Body of pancreas (tissue), 4 donors: ENCODE measurements around the gene IL1A. TPM values are rescaled to one million over a fixed set of nuclear protein-coding genes. Genes with fewer than 3 reads are reported as not detected.

Experiments used
- ATAC-seq: fragments of 150-250 bp; one replicate; pipeline ENCODE4 v1.9.1; 2016
- DNase-seq, 4 donors: peaks; one replicate each; pipeline ENCODE4 v3.0.0-alpha.2; 2019
- H3K27ac ChIP-seq, 4 donors: fragments of 200-600 bp; sonication (generic); 1 replicate in 3 of 4; 2 replicates in 1 of 4; pipeline versions ENCODE4 v1.5.1 to v1.6.1; 2016 to 2019; ENCODE audit warnings: mild to moderate bottlenecking in 1 of 4, mixed read lengths in 1 of 4, moderate library complexity in 1 of 4
- H3K27me3 ChIP-seq, 2 donors: fragments of 200-600 bp; sonication (generic); one replicate each; pipeline ENCODE4 v1.6.0; 2016; ENCODE audit warnings: mild to moderate bottlenecking in 1 of 2
- H3K36me3 ChIP-seq, 2 donors: fragments of 200-600 bp; sonication (generic); replicated peaks in 1 of 2; 2 replicates each; pipeline ENCODE4 v1.5.1; 2016; ENCODE audit warnings: low read depth in 2 of 2; ENCODE audit not compliant: insufficient read depth in 1 of 2
- H3K4me1 ChIP-seq: fragments of 200-600 bp; sonication (generic); one replicate; pipeline ENCODE4 v1.6.0; 2016
- H3K4me3 ChIP-seq, 2 donors: fragments of 200-600 bp; sonication (generic); 1 replicate in 1 of 2; 2 replicates in 1 of 2; pipeline ENCODE4 v1.5.1; 2016 to 2019
- H3K9me3 ChIP-seq, 3 donors: fragments of 200-600 bp; sonication (generic); 1 replicate in 2 of 3; 2 replicates in 1 of 3; pipeline ENCODE4 v1.5.1; 2016
- POLR2A ChIP-seq, 3 donors: fragments of 450-650 bp; IDR thresholded peaks; one replicate each; pipeline ENCODE4 v1.6.1; 2016; ENCODE audit warnings: antibody characterized with exemption in 3 of 3, mild to moderate bottlenecking in 2 of 3
- WGBS, 2 donors: methylation state at CpG; one replicate each; pipeline ENCODE4 v1.1.5; 2017; 5-methylcytosine and 5-hydroxymethylcytosine counted together
- intact Hi-C: fragments of 100-400 bp; cut with DNase I; formaldehyde crosslinking; loops from one replicate; pipeline ENCODE4 v1.15.1; 2023
- total RNA-seq, 2 donors: library from RNA; depleted of rRNA; stranded (reverse); fragments of >200 nt; gene quantifications; one replicate each; pipeline ENCODE4 v1.1.0, GENCODE V29; 2016
- TF ChIP-seq, protein P1 (sequence below), 7 experiments: fragments of 450-650 bp in 4 of 7; fragments of 200-600 bp in 3 of 7; sonication (generic) in 3 of 7; IDR thresholded peaks; one replicate each; pipeline ENCODE4 v1.5.1; 2016 to 2019; ENCODE audit warnings: antibody characterized with exemption in 7 of 7

The IL1A gene
- total RNA-seq, 2 donors from 2014 or later = not detected

DNA sequence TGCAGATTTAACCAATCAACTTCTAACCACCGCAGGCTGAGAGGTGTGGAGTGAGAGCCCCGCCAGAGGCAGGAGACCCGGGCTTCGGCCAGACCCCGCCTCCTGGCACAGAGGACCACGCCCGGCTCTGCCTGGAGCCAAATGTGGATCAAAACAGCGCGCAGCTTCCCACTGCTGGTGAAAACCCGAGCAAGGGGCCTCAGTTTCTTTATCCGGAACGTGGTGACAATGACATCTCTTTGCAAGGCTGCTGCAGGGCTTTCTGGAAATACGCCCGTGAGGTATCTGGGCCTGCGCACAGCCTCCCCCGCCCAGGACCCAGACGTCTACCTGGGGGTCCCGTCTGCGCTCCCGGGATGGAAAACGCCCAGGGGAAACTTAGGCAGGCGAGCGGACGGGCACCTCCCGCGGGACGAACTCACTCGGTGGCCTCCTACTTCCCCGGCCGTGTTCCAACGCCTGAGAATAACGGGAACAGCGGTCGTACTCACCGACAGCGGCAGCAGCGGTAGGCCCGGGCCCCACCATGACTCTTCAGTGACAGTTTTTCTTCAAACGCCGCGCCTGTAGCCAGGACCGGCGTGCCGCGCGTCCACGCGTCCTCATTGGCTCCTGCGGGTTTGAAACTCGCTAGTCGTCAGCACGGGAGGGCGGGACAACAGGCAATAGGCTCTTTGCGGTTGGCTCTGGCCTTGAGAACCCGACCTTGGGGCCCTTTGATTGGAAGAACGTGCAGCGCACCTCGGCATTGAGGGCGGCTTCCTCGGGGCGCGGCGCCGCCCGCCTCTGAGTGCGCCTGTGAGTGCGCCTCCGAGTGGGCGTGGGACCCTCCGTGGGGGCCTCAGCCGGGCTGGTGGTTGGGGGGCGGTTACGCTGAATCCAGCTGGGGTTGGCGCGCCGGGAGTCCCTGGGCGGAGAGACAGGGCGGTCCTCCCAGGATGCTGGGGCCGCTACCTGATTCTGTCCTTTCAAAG lies 19.9 kb downstream of the IL1A start, which contains the start of gene CKAP2L:
Gene CKAP2L, minus strand, starts transcription at position 539 of the 974 bp plus-strand sequence. Its CDS starts 11 bp downstream, at position 528.
- H3K36me3 ChIP-seq = no peaks in the 10 kb centered on the region
- H3K27me3 ChIP-seq = no peaks in the 10 kb centered on the region
- TF ChIP-seq, protein P1, sequence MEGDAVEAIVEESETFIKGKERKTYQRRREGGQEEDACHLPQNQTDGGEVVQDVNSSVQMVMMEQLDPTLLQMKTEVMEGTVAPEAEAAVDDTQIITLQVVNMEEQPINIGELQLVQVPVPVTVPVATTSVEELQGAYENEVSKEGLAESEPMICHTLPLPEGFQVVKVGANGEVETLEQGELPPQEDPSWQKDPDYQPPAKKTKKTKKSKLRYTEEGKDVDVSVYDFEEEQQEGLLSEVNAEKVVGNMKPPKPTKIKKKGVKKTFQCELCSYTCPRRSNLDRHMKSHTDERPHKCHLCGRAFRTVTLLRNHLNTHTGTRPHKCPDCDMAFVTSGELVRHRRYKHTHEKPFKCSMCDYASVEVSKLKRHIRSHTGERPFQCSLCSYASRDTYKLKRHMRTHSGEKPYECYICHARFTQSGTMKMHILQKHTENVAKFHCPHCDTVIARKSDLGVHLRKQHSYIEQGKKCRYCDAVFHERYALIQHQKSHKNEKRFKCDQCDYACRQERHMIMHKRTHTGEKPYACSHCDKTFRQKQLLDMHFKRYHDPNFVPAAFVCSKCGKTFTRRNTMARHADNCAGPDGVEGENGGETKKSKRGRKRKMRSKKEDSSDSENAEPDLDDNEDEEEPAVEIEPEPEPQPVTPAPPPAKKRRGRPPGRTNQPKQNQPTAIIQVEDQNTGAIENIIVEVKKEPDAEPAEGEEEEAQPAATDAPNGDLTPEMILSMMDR (IDR thresholded peaks at IDR 0.05) = no peak
- no peak for TF ChIP-seq POLR2A (IDR thresholded peaks at IDR 0.05)
- no peaks in the 10 kb centered on the region for H3K9me3 ChIP-seq
- WGBS, 2 donors = 1 to 3% methylated on average over 6 to 76 of the region's 79 CpGs
- peak within 1 kb of the TSS; percentile 39 to 46 for H3K4me3 ChIP-seq
- DNase-seq (peak; percentile 93 to 96 (median 95)), ATAC-seq (peak; percentile 100)
- intact Hi-C loops = no loop called here
- peak within 1 kb of the TSS in 1 of 4 donors; percentile 29 for H3K27ac ChIP-seq
- H3K4me1 ChIP-seq = peaks cover 12% of the 10 kb centered on the region

DNA sequence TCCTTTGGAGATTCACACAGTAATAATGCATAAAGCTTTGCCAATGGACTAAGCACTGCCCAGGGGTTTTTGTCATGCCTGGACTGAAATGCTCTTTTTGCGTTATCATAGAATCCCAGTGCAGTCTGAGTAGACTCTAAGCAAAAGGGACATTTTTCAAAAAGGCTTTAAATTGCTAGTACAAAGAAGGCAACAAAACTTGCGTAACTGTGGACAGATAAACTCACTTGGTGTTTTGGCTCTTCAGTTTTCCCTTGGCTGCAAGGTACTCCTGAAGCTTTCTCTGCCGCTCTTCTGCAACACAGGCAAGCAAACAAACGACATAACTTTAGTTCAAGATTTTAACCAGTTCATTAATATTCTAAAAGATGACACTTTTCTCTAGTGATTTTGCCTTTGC lies 22.0 kb downstream of the IL1A start:
- Histone ChIP-seq H3K4me3 (no peak overlapping the region), H3K36me3 (no peaks in the 10 kb centered on the region), H3K4me1 (peaks cover 12% of the 10 kb centered on the region), H3K9me3 (no peaks in the 10 kb centered on the region), H3K27me3 (no peaks in the 10 kb centered on the region), H3K27ac (no peak overlapping the region)
- DNase-seq (no peak), ATAC-seq (no peak)
- 90 to 91% methylated on average over 4 of the region's 4 CpGs for WGBS, 2 donors
- TF ChIP-seq POLR2A (IDR thresholded peaks at IDR 0.05) = no peak
- TF ChIP-seq, protein P1 (IDR thresholded peaks at IDR 0.05) = no peak
- intact Hi-C loops = no loop called here

DNA sequence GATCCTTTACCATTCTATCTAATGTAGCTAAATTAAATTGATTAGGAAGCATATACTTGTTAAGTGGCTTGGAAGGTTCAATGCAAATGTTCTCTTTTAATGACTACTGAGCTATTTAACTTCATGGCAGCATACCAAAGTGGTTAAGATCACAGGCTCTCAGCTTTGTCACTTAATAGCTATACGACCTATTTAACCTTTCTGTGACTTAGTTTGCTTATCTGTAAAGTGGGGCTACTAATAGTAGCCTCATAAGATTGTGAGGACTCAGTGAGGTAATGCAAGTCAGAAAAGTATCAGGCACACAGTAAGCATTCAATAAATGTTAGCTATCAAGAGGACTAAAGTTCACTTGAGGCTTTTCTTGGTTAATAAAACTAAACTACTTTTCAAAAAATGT lies 24.1 kb downstream of the IL1A start:
- H3K4me1 ChIP-seq = peaks cover 9% of the 10 kb centered on the region
- H3K27me3 ChIP-seq = no peaks in the 10 kb centered on the region
- TF ChIP-seq, protein P1 (IDR thresholded peaks at IDR 0.05) = no peak
- H3K4me3 ChIP-seq = no peak overlapping the region
- WGBS, 2 donors = 61 to 75% methylated on average over 1 of the region's 1 CpG
- H3K36me3 ChIP-seq = no peaks in the 10 kb centered on the region
- DNase-seq (no peak), ATAC-seq (no peak)
- H3K9me3 ChIP-seq = no peaks in the 10 kb centered on the region
- H3K27ac ChIP-seq = no peak overlapping the region
- intact Hi-C loops = no loop called here

DNA sequence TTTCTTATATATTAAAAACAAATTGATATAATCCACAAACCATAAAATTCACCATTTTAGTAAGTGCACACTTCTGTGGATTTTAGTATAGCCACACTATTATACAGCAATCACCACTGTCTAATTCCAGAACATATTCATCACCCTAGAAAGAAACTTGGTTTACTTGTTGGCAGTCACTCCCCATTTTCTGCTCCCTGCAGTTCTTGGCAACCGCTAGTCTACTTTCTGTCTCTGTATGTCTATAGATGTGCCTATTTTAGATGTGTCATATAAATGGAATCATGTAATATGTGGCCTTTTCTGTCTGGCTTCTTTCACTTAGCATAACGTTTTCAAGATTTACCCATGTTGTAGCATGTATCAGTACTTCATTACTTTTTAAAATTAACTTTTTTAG lies 25.6 kb downstream of the IL1A start:
- WGBS, 2 donors = 76 to 78% methylated on average over 2 of the region's 2 CpGs
- no peaks in the 10 kb centered on the region for H3K27me3 ChIP-seq
- intact Hi-C loops = loop anchor here (10.0 kb wide), 2 partner anchors 126 to 196 kb away; no protein-coding TSS in a partner anchor
- TF ChIP-seq, protein P1 (IDR thresholded peaks at IDR 0.05) = no peak
- TF ChIP-seq POLR2A (IDR thresholded peaks at IDR 0.05) = no peak
- no peaks in the 10 kb centered on the region for H3K9me3 ChIP-seq
- ATAC-seq (no peak), DNase-seq (no peak)
- H3K4me3 ChIP-seq = no peak overlapping the region
- H3K36me3 ChIP-seq = no peaks in the 10 kb centered on the region
- no peak overlapping the region for H3K27ac ChIP-seq
- H3K4me1 ChIP-seq = peaks cover under 1% of the 10 kb centered on the region
